NCI-H748 (cell line): ENCODE results near the gene SHISA8.

Experiments
- DNase-seq: peaks from one replicate; lab custom pipeline; 2025; ENCODE audit not compliant: unreplicated experiment; lab: John Stamatoyannopoulos, UW

The SHISA8 gene

DNA sequence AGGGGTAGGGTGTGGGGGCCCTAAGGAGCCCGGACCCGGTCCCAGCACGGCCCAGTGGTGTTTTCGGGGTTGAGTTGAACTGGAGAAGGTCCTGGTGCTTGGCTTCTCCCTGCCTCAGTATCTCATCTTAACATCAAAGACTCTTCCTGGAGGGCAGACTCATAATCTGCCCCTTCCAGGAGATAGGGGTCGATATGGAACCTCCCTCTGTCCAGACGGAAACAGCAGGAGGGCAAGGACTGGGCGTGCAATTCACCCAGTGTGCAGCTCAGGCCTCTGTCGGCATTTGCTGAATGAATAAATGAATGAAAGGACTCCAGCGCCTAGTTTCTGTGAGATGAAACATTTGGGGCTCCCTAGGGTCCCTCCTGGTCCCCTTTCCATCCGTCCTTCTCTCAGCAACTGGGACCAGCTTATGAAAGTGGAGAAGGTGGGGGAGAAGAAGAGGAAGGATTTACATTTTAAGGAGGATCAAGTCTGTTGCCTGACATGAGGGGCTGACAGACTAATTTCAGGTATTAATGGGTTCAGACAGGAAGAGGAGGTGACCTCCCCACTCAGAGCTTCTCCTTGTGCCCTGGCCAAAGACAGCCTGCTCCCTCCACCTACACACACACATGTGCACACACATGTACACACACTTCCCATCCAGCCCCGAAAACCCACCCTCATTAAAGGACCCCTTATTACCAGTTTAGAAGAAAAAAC is 1.1 kb upstream of the SHISA8 start:
- DNase-seq = no peak

DNA sequence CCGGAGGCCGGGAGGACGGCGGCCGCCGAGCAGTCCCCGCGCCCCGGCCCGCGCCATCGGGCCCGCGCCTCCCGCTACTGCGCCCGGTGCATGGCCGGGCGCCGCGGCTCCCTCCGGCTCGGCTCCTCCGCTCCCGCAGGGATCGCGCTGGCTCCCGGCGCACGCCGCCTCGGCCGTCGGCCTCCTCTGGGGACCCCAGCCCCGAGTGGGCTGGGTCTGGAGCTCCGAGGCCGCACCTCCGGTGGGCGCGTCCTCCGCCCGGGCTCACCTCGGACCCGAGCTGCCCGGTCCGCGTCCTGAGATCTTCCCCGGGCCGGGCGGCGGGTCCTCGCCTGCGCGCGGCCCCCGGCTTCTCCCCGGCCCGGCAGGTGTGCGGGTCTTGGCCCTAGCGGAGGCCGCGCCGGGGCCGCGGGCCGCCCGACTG is 251 bp downstream of the SHISA8 start:
- no peak for DNase-seq

DNA sequence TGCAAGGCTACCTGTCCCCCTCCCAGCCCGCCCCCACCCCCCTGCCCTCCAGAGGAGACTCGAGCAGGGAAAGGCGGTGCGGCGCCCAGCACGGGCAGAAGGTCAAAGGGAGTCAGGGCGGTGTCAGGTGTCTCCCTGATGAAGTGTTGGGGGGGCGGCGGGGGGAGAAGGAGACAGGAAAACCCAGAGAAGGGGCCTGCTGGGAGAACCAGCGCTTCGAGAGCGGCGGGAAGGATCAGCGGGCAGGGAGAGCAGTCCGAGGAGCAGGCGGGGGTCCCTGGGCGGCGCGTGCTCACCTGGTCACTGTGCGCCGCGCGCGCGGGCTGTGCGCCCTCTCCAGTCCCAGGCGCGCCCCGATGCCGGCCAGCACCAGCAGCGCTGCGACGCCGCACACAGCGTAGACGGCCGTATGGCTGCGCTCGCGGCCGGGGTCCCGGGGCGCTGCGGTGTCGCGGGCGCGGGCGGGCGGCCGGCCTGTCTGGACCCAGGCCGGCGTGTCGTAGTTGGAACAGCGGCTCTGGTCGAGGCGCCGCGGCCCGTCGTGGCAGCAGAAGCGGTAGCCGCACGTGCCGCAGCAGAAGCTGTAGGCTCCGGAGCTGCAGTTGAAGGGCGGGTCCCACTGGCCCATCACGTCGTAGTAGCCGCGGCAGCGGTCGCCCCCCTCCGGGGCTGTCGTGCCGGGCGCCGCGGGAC is 886 bp downstream of the SHISA8 start:
- peak; percentile 67 for DNase-seq

DNA sequence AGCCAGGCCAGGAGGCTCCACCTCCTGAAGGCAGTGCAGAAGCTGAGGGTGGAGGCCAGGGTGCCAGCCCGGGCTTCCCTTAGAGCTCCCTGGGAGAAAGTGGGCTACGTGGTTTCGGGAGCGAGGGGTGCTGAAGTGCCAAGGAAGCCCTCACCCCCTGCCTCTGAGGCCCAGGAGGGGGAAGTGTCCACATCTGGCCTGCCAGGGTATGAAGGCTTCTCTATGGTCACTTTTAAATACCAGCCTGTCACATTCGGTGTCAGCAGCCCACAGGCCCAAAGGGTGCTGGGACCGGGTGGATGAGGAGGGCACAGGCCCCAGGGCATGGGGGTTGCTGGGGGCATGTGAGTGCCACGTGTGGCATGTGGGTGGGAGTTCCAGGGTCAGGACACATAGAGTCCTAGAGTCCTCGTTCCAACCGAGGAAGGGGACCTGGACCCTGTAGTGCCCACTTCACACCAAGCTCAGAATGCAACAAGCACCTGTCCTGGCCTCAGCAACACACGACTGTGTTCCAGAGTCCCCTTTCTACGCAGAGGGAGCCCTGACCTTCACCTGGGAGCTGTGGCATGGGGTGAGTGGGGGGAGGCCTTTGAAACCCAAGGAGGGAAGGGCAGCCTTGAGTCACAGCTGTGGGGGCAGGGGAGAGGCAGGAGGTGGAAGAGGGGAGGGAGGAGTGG is 1.7 kb downstream of the SHISA8 start:
- DNase-seq = no peak

DNA sequence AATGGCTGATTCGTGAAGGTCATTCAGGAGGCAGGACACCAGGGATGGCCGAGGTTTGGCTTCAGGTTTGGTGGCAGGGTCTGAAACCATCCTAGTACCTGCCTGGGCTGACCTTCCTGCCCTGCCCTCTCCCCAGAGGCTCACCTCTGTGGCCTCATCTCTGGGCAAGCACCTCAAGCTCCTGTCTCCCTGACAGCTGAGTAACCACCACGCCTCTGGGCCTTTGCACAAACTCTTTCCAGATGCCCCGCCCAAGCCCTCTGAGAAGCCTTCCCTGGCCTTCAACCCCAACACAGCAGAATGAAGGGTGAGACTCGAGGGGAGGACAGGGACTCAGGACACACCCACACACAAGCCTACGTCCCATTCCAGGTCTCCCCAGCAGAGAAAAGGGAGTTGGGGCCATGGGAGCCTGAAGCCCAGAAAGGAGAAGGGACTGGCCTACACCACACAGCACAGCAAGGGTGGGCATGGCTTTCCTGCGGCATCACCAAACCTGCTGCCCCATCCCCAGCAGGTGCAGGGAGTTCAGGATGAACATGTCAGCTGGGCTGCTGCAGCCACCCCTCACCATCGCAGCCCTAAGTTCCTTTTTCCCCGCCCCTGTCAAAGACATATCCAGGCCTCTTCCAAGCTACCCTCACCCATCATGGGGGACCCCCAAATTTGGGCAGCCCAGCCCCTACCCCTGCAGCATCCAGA is 2.4 kb downstream of the SHISA8 start:
- DNase-seq = no peak

DNA sequence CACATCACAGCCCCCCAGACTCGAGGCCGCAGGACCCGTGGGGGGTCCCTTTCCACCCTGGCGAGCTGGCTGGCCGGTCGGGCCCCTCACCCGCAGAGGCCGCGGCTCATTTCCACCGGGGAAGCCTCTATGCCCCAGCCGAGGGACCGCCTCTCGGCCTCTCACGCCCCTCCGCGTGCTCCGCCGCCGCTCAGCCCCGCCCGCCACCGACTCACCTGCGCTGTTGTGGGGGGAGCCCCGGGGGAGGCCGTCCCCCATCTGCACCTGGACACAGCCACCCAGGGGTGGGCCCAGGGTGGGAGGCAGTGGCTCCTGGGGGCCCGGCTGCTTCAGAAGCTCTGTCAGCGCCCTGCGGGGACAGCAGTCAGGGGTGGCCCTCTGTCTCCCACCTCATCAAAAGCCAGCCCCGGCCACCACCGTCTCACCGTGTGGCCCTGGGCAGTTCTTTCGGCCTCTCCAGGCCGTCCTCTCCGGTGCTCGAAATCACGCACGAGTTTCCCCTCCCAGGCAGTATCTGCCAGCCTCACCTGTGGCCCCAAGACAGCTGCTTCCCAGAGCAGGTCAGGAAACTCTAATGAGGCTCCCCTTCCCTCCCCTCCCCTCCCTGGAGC is 3.8 kb downstream of the SHISA8 start:
- no peak for DNase-seq

DNA sequence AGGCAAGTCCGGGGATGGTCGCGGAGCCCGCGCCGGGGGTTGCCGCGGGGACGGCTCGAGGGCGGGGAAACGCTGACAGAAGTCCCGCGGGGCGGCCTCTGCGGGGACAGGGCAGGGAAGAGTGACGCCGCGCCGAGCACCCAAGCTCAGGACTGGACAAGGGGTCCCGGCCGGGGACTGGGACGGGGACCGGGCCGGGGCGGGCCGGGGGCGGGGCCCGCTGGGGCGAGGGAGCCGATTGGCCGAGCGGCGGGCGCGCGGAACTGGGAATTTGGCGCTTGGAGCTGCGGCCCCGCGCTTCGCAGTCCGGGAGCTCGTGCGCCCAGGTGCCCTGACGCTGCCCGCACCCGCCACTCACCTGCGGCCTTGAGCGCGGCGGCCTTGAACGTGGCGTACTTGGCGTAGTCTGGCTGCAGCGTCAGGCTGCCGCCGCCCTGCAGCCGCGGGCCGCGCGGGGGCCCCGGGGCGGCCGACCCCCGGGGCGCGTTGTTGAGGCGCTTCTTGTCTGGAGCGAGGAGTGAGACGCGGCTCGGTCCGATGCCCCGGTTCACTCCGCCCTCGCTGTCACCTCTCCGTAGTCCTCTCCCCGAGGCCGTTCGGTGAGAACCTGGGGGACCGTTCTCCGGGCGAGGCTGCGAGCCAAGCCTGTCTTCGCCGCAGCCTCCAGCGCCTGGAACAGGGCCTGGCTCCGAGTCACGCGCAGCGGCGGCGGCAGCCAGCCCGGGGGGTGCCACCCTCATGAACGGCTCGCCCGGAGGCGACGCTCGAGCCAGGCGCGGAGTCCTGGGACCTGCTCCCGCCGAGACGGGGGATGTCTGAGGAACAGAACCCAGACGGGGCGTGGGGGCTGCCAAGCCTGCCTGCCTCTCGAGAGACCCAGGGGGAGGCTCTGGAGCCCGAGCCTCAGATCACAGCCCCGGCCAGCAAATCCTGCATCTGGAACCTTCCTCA is 4.5 kb downstream of the SHISA8 start:
- DNase-seq = no peak

DNA sequence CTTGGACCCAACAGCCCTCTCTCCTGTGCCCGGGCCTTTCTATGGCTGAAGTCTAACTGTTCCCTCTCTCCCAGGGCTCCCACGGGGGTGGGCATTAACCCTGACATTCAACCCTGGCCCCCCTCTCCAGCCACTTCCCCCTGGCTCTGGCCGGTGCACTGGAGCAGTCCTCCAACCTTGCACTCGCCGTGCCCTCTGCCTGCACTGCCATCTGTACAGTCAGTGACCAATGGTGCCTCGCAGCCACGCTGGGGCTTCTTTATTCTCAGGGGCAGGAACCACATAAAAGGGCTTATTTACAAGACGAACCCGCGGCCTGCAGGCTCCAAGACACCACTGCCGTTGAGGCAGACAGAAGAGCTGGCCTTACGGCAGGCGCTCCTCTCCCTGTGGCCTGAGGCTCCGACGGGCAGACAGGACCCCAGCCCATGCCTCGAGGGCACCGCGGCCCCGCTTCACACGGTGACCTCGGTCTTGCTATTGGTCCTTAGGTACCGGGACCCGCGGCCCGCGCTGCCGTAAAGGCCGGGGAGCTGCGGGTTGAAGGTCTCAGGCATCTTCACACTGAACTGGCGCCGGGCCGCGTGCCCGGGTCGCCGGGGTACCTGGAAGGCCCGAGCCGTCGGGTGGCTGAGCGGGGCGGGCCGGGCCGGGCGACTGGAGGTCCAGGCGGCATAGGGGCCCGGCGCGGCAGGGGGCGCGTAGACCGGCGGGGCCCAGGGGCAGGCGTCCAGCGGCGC is 5.4 kb downstream of the SHISA8 start:
- no peak for DNase-seq

DNA sequence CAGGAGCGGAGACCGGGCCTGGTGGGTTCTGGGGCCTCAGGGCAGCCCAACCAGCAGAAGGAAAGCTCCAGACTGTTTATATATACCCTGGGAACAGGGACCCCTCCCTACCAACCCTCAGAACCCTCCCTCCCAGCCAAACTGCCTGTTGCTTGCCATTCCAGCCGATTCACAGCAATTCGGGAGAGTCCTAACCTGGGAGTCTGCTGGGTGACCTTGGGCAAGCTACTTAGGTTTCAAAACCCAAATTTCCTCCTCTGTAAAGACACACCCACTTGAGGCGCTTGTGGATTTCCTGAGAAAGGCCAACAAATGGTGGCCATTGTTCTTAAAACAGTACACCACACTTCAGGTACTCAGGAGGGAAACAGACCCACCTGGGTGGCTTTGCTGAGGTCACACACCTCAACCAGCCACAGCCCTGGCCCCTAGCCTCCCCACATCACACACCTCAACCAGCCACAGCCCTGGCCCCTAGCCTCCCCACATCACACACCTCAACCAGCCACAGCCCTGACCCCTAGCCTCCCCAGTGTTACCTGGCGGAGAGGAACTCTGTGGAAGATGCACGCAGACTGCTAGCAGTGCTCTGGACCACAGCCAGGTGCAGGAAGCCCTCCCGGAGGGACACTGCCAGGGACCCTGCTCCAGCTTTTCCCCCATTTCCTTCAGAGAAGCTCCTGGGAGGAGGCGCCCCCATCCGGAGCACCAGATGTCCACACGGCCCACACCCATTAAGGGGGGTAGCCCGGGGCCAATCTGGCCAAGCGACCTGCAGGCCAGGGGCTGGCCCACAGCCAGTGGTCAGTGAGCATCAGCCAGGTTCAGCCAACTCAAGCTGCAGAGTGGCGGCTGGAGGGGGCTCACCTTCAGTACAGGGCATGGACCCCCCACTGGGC is 6.2 kb downstream of the SHISA8 start:
- DNase-seq = no peak

DNA sequence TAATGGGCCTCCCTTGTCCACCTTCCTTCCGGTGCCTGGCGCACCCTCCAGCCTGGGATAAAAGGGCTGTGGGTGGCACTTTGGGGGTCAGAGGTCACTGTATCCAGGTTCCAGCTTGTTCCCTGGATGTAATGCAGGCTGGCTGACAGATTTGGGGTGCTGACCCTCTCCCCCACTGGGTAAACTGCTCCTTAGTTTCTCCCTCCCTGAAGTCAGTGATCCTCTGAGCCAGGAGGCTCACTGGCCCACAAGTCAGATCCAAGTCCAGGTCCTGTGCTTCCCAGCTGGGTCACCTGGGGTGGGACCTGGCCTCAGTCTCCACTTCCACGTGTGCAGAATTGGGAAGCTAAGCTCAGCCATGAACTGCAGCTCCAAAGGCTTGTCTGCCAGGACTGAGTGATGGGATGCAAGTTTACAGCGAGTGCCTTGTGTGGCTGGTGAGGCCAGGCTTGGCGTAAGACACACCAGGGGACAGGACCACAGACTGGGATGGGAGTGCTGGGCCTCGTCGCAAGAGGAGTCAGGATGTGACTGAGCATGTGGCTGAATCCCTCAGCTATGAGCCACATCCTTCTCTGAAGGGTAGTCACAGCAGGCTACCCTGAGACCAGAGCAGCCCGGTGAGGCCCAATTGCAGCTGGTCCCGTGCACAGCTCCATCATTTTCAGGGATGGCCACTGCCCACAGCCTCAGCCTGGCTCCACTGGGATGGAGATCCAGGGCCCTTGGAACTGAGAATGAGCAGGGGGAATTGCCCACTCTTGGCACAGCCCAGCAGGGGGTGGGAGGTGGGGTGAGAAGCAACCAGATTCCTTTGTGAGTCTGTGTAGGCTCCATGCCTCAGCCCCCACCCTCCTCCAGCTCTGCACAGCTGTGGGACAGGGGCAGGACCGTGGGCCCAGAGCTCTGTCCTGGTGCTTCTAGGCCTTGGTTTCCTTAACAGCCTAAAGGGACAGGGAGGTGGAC is 7.2 kb downstream of the SHISA8 start:
- no peak for DNase-seq

DNA sequence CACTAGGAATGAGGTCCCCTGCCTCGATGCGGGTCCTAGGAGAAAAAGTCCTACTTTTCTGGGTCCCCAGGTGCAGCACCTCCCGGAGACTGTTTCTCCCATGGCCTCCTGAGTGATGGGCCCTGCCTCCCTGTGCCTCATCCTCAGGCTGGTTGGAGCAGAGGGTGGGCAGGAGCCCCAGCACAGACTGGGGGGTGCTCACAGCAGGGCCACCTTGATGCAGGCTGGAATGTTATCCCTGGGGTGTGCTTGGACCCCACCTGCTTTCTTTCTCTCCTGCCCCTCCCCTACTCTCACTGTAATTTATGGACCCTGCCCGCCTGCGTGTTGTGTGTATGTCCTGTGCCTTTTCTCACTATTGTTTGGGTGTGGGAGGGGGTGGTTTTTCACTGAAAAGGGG is 8.1 kb downstream of the SHISA8 start:
- no peak for DNase-seq

DNA sequence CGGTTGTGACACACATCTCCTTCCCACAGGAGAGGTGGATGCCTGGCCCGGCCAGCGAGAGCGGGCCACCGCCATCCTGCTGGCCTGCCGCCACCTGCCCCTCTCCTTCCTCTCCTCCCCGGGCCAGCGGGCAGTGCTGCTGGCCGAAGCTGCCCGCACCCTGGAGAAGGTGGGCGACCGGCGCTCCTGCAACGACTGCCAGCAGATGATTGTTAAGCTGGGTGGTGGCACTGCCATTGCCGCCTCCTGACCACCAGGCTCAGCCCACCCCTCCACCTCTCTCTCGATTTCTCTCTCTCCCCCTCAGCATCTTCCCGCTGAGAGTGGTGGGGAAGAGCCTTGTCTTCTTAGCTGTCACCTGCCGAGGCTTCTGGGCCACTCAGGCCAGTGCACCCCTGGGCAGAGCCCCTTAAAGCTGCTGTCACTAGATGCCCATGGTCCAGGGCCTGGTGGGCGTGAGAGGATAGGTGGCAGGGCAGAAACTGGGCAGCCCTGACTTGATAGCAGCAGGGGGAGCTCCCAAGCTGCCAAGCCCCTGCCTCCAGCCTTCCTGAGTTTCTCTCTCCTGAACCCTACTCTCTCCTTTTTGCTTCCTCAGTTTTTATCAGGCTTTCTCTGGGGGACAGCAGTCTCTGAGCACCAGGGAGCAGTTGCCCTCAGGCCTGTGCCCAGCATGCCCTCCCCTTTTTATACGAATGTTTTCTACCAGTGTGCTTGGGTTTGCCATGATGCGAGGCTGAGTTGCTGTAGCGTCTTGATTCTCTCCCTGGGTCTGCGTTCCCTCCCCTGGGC is 9.3 kb downstream of the SHISA8 start:
- no peak for DNase-seq

DNA sequence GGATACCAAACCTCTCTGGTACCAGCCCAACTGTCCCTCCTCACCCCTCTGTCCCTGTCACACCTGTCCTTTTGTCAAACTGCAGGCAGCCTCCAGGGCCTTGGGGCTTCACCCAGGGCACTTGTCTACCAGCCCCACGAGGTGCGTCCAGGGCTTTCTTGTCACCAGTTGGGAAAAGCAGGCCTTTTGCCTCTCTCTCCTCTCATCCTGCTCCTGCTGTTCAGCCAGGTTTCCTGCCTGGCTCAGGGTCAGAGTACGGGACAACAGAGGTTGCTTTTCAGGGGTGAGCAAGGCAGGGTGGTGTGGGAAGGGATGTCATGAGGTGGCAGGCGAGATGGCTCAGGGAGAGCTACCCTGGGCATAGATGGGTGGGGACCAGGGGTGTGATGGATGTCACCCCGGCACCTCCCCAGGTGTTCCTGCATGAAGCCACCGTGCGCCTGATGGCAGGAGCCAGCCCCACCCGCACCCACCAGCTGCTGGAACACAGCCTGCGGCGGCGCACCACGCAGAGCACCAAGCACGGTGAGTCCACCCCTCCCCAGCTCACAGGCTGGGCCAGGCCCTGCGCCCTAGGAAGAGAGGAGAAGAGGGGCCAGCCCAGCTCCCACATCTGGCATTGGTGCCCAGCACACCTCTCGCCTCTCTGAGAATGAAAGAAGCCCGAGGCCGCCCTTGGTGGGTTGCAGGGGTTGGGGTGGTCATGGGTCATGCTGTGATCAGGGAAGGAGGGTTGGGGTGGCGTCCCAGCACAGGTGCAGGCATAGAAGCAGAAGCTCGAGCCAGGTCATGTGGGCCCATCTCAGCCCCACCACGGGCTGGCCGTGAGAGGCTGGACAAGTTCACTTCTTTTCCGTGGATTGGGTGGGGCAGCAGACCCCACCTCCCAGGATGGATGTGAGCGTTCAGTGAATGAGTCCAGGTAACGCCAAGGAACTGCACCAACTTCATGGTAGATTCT is 10.1 kb downstream of the SHISA8 start:
- DNase-seq = no peak

DNA sequence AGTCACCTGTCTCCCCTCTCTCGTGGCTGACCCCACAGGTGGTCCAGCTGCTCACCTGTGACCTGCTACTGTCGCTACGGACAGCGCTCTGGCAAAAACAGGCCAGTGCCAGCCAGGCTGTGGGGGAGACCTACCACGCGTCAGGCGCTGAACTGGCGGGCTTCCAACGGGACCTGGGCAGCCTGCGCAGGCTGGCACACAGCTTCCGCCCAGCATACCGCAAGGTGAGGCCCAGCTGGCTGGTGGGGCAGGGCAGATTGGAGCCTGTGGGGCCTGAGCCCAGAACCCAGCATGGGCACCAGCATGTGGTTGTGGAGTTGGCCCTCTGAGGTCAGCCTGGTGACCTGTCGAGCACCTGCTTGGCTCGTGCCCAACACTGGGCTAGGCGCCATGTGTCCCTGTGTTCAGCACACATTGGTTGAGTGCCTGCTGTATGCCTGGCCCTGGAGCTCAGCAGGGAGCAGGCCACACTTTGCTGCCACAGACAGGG is 11.9 kb downstream of the SHISA8 start:
- no peak for DNase-seq

DNA sequence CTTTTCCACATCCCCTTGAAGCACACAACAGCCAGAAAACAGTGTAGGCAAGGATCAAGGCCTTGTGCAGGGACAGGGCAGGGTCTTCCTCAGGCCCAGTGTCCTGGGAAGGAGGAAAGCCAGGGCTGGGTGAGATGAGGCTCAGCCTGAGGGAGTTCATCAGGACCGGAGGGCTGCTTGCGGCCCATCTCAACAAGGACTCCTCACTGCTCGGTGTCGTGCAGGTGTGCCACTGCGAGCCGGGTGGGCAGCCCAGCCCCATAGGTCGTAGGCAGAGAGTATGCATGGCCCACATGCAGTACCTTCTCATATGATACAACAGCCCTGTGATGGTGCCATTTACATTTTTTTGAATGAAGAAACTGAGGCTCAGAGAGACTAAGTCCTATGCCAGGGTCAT is 12.9 kb downstream of the SHISA8 start:
- no peak for DNase-seq
